Subcutaneous abdominal adipose tissue (tissue), 5 donors: ENCODE measurements around the gene SCGB3A1.

Source experiments
- H3K27ac ChIP-seq: one replicate; pipeline ENCODE4 v1.7.0; 2013; ENCODE audit warnings: low read depth, mild to moderate bottlenecking, inconsistent platforms, low read length, moderate library complexity
- H3K27me3 ChIP-seq, 5 donors: one replicate each; pipeline ENCODE4 v1.7.0; 2013; ENCODE audit warnings: low read length in 5 of 5, inconsistent platforms in 1 of 5; ENCODE audit not compliant: control insufficient read depth in 5 of 5, insufficient read depth in 4 of 5
- H3K36me3 ChIP-seq, 5 donors: one replicate each; pipeline ENCODE4 v1.7.0; 2013; ENCODE audit warnings: low read length in 5 of 5; ENCODE audit not compliant: control insufficient read depth in 5 of 5, insufficient read depth in 5 of 5
- H3K4me1 ChIP-seq, 5 donors: one replicate each; pipeline ENCODE4 v1.7.0; 2013; ENCODE audit warnings: low read length in 5 of 5, mild to moderate bottlenecking in 3 of 5, moderate library complexity in 1 of 5; ENCODE audit not compliant: control insufficient read depth in 5 of 5, insufficient read depth in 5 of 5
- H3K4me3 ChIP-seq, 5 donors: one replicate each; pipeline ENCODE4 v1.7.0; 2013; ENCODE audit warnings: low read length in 5 of 5, low read depth in 1 of 5
- H3K9ac ChIP-seq, 5 donors: one replicate each; pipeline ENCODE4 v1.7.0; 2013; ENCODE audit warnings: low read length in 5 of 5, mild to moderate bottlenecking in 4 of 5, moderate library complexity in 3 of 5
- H3K9me3 ChIP-seq, 5 donors: one replicate each; pipeline ENCODE4 v1.7.0; 2013; ENCODE audit warnings: low read length in 5 of 5; ENCODE audit not compliant: control insufficient read depth in 5 of 5
- donor health status: healthy.
- donor health status: healthy.
- donor health status: healthy.
- donor health status: healthy.
- donor health status: healthy.

The SCGB3A1 gene

GRCh38 chr5:180598316-180598701, 7.0 kb upstream of the SCGB3A1 start:
- Histone ChIP-seq H3K27me3 (peaks cover 0 to 15% (median 4%) of the 10 kb centered on the region in 5 donors), H3K4me1 (peaks cover 0 to 3% (median 0%) of the 10 kb centered on the region in 5 donors), H3K27ac (no peak overlapping the region), H3K9ac (no peak overlapping the region), H3K36me3 (peaks cover 0 to 3% (median 0%) of the 10 kb centered on the region in 5 donors), H3K9me3 (no peaks in the 10 kb centered on the region), H3K4me3 (no peak overlapping the region)

- no peak overlapping the region for H3K9ac ChIP-seq
- no peaks in the 10 kb centered on the region for H3K36me3 ChIP-seq
- no peak overlapping the region for H3K27ac ChIP-seq
- peaks cover 3 to 16% (median 13%) of the 10 kb centered on the region in 5 donors for H3K27me3 ChIP-seq
- peaks cover 0 to 5% (median under 1%) of the 10 kb centered on the region in 5 donors for H3K4me1 ChIP-seq
- no peaks in the 10 kb centered on the region for H3K9me3 ChIP-seq
- H3K4me3 ChIP-seq: no peak overlapping the region
These were observed 5.5 kb upstream of the SCGB3A1 start for GRCh38 chr5:180596668-180597231.

GRCh38 chr5:180596115-180596667, 4.9 kb upstream of the SCGB3A1 start:
- Histone ChIP-seq H3K9ac (no peak overlapping the region), H3K4me3 (no peak overlapping the region), H3K27ac (no peak overlapping the region), H3K36me3 (no peaks in the 10 kb centered on the region), H3K27me3 (peaks cover 3 to 16% (median 13%) of the 10 kb centered on the region in 5 donors), H3K4me1 (peaks cover 0 to 6% (median 5%) of the 10 kb centered on the region in 5 donors), H3K9me3 (no peaks in the 10 kb centered on the region)

- H3K27ac ChIP-seq: no peak overlapping the region
- H3K27me3 ChIP-seq: peaks cover 6 to 19% (median 16%) of the 10 kb centered on the region in 5 donors
- H3K4me1 ChIP-seq: peaks cover 0 to 12% (median 8%) of the 10 kb centered on the region in 5 donors
- H3K36me3 ChIP-seq: no peaks in the 10 kb centered on the region
- H3K4me3 ChIP-seq: no peak overlapping the region
- H3K9me3 ChIP-seq: no peaks in the 10 kb centered on the region
- H3K9ac ChIP-seq: no peak overlapping the region
These were observed 4.2 kb upstream of the SCGB3A1 start for GRCh38 chr5:180595381-180596114.

- Histone ChIP-seq H3K9ac (no peak overlapping the region), H3K36me3 (no peaks in the 10 kb centered on the region), H3K9me3 (no peaks in the 10 kb centered on the region), H3K27ac (no peak overlapping the region), H3K27me3 (peaks cover 11 to 24% (median 17%) of the 10 kb centered on the region in 5 donors), H3K4me1 (peaks cover 0 to 17% (median 13%) of the 10 kb centered on the region in 5 donors), H3K4me3 (no peak overlapping the region)
These were observed 3.7 kb upstream of the SCGB3A1 start for GRCh38 chr5:180595046-180595379.

- H3K27ac ChIP-seq: no peak overlapping the region
- peaks cover 16 to 30% (median 20%) of the 10 kb centered on the region in 5 donors for H3K27me3 ChIP-seq
These were observed 3.2 kb upstream of the SCGB3A1 start for GRCh38 chr5:180594311-180595045.

GRCh38 chr5:180593446-180594206, 2.3 kb upstream of the SCGB3A1 start:
- peaks cover 18 to 37% (median 22%) of the 10 kb centered on the region in 5 donors for H3K27me3 ChIP-seq

More at GRCh38 chr5:180594311-180595045, 3.2 kb upstream of the SCGB3A1 start:
- H3K9ac ChIP-seq: no peak overlapping the region
- H3K36me3 ChIP-seq: no peaks in the 10 kb centered on the region
- H3K4me3 ChIP-seq: no peak overlapping the region
- H3K4me1 ChIP-seq: peaks cover 0 to 21% (median 14%) of the 10 kb centered on the region in 5 donors
- H3K9me3 ChIP-seq: no peaks in the 10 kb centered on the region

GRCh38 chr5:180592176-180592575, 877 bp upstream of the SCGB3A1 start:
- Histone ChIP-seq H3K27ac (no peak overlapping the region), H3K36me3 (no peaks in the 10 kb centered on the region), H3K9me3 (no peaks in the 10 kb centered on the region), H3K4me3 (no peak overlapping the region), H3K9ac (no peak overlapping the region), H3K4me1 (peaks cover 0 to 21% (median 14%) of the 10 kb centered on the region in 5 donors), H3K27me3 (peaks cover 17 to 44% (median 22%) of the 10 kb centered on the region in 5 donors)

More at GRCh38 chr5:180593446-180594206, 2.3 kb upstream of the SCGB3A1 start:
- H3K36me3 ChIP-seq: no peaks in the 10 kb centered on the region
- H3K4me1 ChIP-seq: peaks cover 0 to 21% (median 14%) of the 10 kb centered on the region in 5 donors
- no peak overlapping the region for H3K9ac ChIP-seq
- H3K27ac ChIP-seq: no peak overlapping the region
- no peaks in the 10 kb centered on the region for H3K9me3 ChIP-seq
- no peak overlapping the region for H3K4me3 ChIP-seq

GRCh38 chr5:180590543-180591310, 572 bp downstream of the SCGB3A1 start:
- H3K9ac ChIP-seq: no peak overlapping the region
- peak overlapping the region in 3 of 5 donors; percentile 22 to 55 (median 52) for H3K4me3 ChIP-seq
- H3K4me1 ChIP-seq: peaks cover 0 to 21% (median 14%) of the 10 kb centered on the region in 5 donors
- H3K27me3 ChIP-seq: peaks cover 17 to 44% (median 22%) of the 10 kb centered on the region in 5 donors
- no peaks in the 10 kb centered on the region for H3K9me3 ChIP-seq
- H3K27ac ChIP-seq: no peak overlapping the region
- H3K36me3 ChIP-seq: no peaks in the 10 kb centered on the region
